ENCODE results near the gene PRKCD.

The PRKCD gene

DNA sequence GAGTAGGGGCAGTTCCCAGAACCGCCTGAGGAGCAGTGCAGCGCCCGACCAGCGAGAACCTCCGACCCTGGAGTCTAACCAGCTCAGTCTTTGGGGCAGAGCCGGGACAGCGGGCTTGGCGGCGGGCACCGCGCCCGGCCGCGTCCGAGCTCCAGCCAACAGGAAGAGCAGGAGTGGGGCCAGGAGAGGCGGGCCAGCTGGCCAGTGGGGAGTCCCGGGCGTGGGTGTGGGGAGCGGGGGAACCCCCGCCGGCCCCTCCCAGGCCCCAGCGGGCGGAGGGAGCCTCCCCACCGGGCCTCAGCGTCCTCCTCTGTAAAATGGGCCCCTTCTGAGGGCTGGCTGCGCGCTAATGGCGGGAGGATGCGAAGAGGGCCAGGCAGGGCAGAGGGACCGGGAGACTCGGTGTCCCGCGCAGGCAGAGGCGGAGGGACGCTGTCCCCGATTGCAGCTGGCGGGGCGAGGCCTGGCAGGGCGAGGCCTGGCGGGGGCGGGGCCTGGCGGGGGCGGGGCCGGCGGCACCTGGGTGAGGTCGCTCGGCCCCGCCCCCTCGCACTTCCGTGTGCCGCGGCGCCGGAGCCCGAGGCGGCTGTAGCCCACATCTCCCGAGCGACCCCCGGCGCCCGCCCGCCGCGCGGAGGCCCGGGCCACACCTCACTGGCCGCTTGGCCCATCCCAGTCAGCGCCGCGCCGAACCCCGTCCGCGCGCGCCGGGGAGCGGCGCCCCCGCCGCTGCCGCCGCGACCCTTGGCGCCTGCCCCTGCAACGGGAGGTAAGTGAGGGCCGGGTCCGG is at the start of gene PRKCD:
PRKCD (plus strand) TSS at position 550 of the 790 bp plus-strand sequence. CDS start 17,214 bp downstream, outside the sequence.
- peak; percentile 84 for DNase-seq

DNA sequence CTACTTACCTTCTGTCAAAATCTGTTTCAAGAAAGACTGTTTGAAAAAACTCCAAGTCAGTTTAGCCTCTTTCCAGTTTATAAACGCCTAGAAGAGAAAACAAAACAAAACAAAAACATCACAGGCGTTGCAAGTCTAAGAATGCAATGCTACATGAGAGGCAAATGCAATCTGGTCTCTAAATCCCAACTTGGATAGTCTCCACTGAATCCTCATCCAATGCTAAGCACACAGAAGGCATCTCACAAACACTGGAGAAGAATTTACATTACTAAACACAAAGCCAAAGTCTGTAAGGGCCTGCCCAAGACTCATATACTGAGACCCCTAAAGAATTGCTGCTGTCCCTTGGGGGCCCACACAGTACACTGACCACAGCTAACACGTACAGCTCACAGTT is 49.2 kb upstream of the PRKCD start:
- no peak for DNase-seq

GRCh38 chr3:53113293-53114010 is 47.6 kb upstream of the PRKCD start:
- no peak for DNase-seq

DNA sequence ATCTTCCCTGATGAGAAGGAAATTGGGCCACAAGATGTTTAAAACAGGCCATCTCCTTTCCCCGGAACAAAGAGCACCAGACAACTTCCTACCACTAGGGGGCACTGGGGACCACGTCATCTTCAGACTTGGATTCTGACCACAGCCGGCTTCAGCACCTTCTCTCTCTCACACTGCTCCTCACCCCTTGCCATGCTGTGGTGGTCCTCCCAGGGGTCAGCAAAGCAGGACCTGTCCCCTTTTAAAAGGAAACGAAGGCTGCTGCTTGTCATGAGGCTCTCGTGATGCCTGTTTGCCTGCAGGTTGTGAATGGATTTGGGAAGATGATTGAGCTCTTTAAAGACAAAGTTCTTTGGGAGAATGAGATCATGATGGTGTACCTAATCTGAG is 47.0 kb upstream of the PRKCD start:
- DNase-seq = peak; percentile 77 to 82

- DNase-seq = peak in 1 of 2 donors; percentile 35
These were observed 46.5 kb upstream of the PRKCD start for GRCh38 chr3:53114412-53115074.

DNA sequence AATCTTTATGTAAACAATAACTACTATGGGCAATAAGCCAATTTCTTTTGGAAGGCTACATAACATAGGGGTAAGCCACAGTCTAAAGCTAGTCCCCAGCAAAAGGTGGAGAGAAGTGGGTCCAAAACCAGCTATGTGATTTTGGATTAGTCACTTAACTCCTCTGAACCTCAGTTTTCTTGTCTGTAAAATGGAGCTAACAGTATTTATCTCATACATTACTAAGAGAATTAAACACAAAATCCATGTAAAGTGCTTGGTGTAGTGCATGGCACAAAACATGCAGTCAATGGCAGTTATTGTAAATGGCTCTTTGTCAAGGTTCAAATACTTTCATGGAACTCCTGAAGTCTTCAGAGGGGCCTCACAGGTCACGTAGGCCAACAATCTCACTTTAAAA is 44.1 kb upstream of the PRKCD start:
- DNase-seq = no peak

DNA sequence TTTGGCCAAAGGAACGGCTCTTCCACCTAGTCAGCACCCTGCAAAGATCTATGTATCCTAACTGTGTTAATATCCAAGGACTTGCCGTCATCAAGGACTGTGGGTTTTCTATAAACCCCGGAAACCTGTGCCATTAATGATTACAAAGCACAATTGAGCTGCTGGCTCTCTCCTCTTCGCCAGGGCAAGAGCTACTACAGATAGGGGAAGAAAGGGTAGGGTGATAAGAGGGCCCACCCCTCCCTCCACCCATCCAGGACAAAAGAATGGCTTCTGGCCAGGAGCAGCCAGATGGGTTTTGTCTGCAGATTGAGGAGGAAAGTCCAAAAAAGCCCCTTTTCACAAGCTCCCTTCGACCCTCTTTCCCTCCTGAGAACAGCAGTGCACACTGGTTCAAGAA is 40.7 kb upstream of the PRKCD start:
- DNase-seq = no peak

DNA sequence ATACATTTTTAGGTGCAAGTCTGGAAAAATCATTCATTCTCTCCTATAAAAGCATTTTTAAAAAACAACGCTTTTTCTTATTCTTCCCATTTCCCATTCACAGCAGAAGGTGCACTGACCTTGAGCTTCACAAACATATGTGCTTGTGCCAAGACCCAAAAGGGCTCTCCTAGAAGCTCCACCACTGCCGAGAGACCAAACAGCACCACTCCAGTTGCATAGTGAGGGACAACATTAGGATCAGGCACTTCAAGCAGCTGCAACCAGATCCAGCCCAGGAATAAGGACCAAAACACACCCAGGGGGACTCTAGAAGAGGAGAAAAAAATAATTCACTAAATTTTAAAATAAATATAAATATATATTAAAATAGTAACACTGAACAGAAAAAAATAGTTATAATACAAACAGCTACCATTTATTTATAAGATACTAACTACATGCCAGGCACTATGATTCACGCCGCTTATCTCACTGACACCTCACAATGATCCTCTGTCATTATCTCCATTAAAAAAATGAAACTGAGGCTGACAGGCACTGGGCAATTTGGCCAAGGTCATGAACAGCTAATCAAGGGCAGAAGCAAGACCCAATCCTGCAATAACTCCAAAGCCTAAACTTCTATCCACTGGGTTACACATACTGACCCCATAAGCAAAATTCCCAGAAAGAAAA is 38.6 kb upstream of the PRKCD start:
- DNase-seq = no peak

- peak in 1 of 2 donors; percentile 53 for DNase-seq
These were observed 38.1 kb upstream of the PRKCD start for GRCh38 chr3:53122933-53123305.

GRCh38 chr3:53123510-53123909 is 37.5 kb upstream of the PRKCD start:
- DNase-seq = no peak

DNA sequence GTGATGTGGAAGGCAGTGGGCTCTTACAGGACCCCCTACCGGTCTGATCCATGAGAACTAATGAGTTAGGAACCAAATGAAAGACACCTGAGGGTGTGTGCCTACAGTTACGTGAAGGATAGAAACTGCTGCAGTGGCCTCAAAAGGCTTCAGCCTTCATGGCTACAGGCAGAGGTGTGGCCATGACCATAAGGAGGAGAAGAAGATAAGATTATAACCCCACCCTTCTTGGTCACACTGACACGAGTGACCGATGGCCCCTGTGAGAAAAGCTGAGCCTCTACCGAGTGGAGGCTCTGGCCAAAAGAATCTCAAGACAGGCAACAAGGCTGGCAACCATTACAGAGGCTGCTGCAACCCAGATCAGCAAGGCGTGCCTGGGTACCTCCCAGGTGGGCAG is 37.1 kb upstream of the PRKCD start:
- DNase-seq = no peak

- no peak for DNase-seq
These were observed 34.4 kb upstream of the PRKCD start for GRCh38 chr3:53126601-53127000.

DNA sequence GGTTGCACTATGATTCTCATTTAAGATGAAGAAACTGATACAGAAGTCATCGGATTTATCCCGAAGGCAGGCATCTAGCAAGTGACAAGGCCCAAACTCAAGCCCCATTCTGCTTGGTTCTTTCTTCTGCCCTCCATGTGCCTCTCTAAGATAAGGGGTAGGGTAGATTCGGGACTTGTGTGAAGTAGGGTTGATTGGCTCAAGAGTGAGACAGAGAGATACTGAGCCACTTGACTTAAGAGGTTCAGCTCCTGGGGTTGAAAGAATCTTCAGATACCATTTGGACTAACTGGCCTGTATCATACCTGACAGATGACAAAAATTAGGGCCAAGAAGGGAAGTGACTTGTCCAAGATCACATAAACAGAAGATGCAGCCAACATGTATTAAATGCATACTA is 31.7 kb upstream of the PRKCD start:
- no peak for DNase-seq

- peak; percentile 96 to 97 for DNase-seq
These were observed 30.6 kb upstream of the PRKCD start, which contains the start of gene RFT1 for GRCh38 chr3:53130179-53131061. RFT1 (minus strand) TSS chr3:53130435; CDS start chr3:53130400, 35 bp downstream.

DNA sequence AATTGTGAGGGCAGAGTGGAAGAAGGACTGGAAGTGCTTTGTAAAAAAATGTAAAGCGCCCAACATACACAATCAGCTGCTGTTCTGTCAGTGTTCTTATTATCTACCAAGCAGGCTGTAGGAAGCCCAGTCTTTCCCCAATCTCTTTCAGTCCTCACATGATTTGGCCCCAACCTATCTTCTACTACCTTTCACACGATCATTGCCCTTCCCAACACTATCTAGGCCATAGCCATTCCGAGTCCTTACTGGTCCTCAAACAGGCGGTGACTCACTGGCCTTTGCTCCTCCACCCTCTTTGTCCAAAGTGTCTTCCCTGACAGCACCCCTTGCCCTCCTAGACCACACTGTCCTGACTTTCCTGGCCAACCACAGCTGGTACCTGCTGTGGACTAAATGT is 29.9 kb upstream of the PRKCD start:
- no peak for DNase-seq

DNA sequence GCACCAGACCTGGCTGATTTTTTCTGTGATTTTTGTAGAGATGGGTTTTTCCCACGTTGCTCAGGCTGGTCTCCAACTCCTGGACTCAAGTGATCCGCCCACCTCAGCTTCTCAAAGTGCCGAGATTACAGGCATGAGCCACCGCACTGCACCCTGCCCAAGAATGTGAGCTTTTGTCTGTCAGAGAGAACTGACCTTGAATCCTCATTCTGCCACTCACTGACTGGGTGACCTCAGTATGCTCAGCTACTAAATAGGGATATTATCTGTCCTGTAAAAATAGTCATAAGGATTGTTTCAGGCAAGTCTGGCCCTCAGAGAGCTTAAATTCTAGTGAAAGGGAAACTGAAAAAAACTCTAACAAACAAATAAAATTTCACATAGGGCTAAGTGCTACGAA is 28.7 kb upstream of the PRKCD start:
- no peak for DNase-seq

GRCh38 chr3:53134631-53135232 is 26.3 kb upstream of the PRKCD start:
- DNase-seq = peak; percentile 70 to 73

DNA sequence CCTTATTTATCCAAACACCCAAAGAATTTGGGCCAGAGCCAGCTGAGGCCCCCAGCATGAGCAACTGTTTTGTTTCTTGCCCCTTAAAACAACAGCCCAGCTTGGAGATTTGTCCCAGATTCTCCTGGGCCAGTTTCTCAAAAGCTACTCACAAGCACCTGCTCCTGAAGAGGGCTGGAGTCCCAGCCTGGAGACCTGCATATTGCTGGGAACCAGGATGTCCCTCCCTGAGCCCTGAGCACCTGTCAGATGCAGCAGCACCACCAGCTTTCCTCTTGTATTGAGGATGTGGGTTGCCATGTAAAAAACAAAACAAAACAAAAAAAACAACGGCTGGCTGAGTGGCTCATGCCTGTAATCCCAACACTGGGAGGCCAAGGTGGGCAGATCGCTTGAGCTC is 23.8 kb upstream of the PRKCD start:
- DNase-seq = no peak

DNA sequence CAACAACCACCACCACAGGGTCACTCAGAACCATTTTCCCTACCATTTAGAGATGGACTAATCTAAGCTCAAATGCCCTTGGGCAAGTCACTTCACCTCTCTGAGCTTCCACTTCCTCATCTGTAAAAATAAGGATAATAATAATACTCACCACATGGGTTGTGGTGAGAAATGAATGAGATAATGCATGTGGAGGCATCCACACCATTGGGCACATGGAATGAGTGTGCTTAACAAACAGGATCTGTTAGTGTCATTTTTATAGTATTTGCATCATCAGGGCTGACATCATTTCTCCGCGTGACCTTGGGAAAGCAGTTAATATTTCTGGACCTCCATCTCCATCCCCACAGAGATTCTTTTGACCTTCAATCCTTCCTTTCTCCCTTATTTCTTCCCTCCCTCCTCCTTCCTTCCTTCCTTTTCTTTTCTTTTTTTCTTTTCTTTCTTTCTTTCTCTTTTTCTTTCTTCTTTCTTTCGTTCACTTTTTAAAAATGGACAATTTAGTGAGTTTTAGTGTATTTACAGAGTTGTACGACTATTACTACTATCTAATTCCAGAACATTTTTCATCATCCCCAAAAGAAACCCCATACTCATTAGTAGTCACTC is 23.1 kb upstream of the PRKCD start:
- no peak for DNase-seq

DNA sequence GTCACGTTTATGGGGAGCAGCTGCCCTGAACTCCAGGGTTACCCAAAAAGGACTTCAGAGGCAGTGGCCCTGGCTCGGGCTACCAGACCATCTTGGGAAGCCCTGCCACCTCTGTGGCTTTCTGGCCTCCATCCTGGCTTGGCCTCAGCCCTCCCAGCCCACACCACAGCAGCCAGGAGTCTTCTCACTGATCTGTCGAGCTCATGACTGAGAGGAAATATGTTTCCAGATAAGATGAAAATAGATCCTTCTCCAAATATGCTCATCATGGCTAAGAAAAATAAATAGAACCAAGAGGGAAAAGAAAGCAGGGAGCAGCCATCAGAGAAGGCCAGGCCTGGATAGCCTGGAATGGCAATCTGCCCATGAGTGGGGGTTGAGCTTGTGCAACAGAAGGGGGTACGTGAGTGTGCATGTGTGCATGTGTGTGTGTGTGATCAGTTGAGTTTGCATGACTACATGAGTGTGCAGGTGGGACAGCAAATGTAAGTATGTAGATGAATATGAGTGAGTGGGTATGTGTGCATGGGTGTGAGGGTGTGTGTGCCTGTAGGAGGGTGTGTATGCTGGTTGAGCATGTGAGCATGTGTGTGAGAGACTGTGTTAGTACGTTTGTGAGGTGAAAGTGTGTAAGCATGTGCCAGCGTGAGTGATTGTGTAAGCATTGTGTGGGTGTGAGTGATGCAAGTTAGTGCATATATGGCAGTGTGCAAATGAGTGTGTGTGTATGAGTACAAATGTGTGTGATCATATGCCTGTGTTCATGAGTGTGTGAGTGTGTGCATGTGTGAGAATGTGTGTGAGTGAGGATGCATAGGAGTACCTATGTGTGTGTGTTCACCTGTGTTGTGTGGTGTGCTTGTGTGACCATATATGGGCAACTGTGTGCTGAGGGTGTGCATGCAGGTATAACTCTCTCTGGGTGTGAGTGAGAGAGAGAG is 20.8 kb upstream of the PRKCD start:
- no peak for DNase-seq

Data from CD4-positive, alpha-beta T cell treated with Interleukin-1 beta for 1 hour (primary cell).